Uterus (tissue), 4 donors: ENCODE measurements around the gene PLXND1. TPM values are rescaled to one million over a fixed set of nuclear protein-coding genes. Genes with fewer than 3 reads are reported as not detected.

Source experiments
- DNase-seq, 2 donors: peaks; one replicate each; pipeline ENCODE4 v3.0.0-alpha.2; 2019 to 2020
- H3K27ac ChIP-seq, 2 donors: fragments of 200-600 bp; sonication (generic); 1 replicate in 1 of 2; 2 replicates in 1 of 2; pipeline ENCODE4 v1.5.1; 2016 to 2018
- H3K27me3 ChIP-seq, 2 donors: fragments of 200-600 bp; sonication (generic); one replicate each; pipeline ENCODE4 v1.5.1; 2018 to 2019; ENCODE audit warnings: control low read depth in 1 of 2
- H3K36me3 ChIP-seq, 2 donors: fragments of 200-600 bp; sonication (generic); one replicate each; pipeline ENCODE4 v1.5.1; 2019; ENCODE audit warnings: control low read depth in 1 of 2
- H3K4me1 ChIP-seq, 2 donors: fragments of 200-600 bp; sonication (generic); one replicate each; pipeline ENCODE4 v1.5.1; 2018 to 2019; ENCODE audit warnings: control low read depth in 1 of 2
- H3K4me3 ChIP-seq, 2 donors: fragments of 200-600 bp; sonication (generic); 1 replicate in 1 of 2; 2 replicates in 1 of 2; pipeline ENCODE4 v1.5.1; 2018 to 2019; ENCODE audit warnings: mild to moderate bottlenecking in 1 of 2
- H3K9me3 ChIP-seq, 2 donors: fragments of 200-600 bp; sonication (generic); one replicate each; pipeline ENCODE4 v1.5.1; 2019; ENCODE audit warnings: control low read depth in 1 of 2
- POLR2A ChIP-seq, 2 donors: fragments of 450-650 bp; IDR thresholded peaks; one replicate each; pipeline ENCODE4 v1.6.1; 2016; ENCODE audit warnings: antibody characterized with exemption in 2 of 2, mild to moderate bottlenecking in 1 of 2, moderate library complexity in 1 of 2
- intact Hi-C: fragments of 100-400 bp; cut with DNase I; formaldehyde crosslinking; loops from one replicate; pipeline ENCODE4 v1.15.1; 2023; ENCODE audit warnings: low total_unique reads
- small RNA-seq: library from RNA; depleted of rRNA; stranded (forward); fragments of <200 nt; gene quantifications from one replicate; pipeline ENCODE3, GENCODE V24; 2016
- total RNA-seq, 4 donors: library from RNA; depleted of rRNA in 3 of 4; stranded (reverse); fragments of >200 nt in 3 of 4; gene quantifications; one replicate each; pipeline versions ENCODE4 v1.1.0 to v1.2.4, GENCODE V29; 2014 to 2023
- TF ChIP-seq, protein P1 (sequence below), 4 experiments: fragments of 200-600 bp in 2 of 4; fragments of 450-650 bp in 2 of 4; sonication (generic) in 2 of 4; IDR thresholded peaks; one replicate each; pipeline ENCODE4 v1.5.1; 2016 to 2019; ENCODE audit warnings: antibody characterized with exemption in 4 of 4, mild to moderate bottlenecking in 2 of 4, moderate library complexity in 1 of 4
- donor health status: DM: yes; HTN: yes; CAD: no.

PLXND1 gene
- total RNA-seq, 4 donors from 2014 or later = 54.7 to 343 (median 121) TPM

DNA sequence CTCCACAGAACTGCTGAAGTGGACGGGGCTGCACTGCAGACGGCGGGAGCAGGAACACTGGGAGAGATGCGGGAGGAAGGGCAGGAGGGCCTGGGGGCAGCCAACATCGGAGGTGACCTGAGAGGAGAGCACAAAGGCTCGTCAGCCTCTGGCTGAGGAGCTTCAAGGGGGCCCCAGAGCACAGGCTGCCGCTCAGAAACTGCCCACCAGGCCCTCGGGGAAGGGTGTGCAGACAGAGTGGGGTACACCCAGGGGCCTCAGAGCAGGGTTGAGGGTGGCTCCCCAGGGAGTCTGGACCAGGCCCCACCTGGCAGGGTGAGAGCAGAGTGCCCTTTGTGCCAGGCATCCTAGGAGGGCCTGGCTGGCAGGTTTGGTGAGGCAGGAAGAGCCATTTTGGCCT lies 92.8 kb downstream of the PLXND1 start:
- H3K9me3 ChIP-seq = no peaks in the 10 kb centered on the region
- no peak overlapping the region for H3K27ac ChIP-seq
- H3K27me3 ChIP-seq = no peaks in the 10 kb centered on the region
- DNase-seq = no peak
- H3K4me1 ChIP-seq = no peaks in the 10 kb centered on the region
- intact Hi-C loops = no loop called here
- H3K4me3 ChIP-seq = no peak overlapping the region
- no peaks in the 10 kb centered on the region for H3K36me3 ChIP-seq
- TF ChIP-seq POLR2A (IDR thresholded peaks at IDR 0.05) = no peak
- TF ChIP-seq, protein P1, sequence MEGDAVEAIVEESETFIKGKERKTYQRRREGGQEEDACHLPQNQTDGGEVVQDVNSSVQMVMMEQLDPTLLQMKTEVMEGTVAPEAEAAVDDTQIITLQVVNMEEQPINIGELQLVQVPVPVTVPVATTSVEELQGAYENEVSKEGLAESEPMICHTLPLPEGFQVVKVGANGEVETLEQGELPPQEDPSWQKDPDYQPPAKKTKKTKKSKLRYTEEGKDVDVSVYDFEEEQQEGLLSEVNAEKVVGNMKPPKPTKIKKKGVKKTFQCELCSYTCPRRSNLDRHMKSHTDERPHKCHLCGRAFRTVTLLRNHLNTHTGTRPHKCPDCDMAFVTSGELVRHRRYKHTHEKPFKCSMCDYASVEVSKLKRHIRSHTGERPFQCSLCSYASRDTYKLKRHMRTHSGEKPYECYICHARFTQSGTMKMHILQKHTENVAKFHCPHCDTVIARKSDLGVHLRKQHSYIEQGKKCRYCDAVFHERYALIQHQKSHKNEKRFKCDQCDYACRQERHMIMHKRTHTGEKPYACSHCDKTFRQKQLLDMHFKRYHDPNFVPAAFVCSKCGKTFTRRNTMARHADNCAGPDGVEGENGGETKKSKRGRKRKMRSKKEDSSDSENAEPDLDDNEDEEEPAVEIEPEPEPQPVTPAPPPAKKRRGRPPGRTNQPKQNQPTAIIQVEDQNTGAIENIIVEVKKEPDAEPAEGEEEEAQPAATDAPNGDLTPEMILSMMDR (IDR thresholded peaks at IDR 0.05) = no peak

DNA sequence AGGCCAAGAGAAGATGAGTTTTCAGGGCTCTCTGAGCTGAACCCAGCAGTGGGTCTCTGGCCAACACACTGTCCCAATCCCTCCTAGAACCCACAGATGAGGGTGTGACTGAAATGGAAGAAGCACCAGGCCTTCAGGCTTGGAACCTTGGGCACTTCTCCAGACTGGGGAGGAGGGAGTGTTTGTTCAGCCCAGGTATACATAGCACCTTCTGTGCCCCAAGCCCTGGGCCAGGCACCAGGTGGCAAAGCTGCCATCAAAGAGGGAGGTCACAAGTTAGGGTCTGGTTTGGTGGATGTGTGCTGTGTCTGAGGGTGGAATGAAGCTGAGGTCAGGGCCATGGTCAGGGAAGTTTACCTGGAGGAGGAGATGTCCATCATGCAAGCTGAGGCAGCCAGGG lies 93.9 kb downstream of the PLXND1 start:
- no peaks in the 10 kb centered on the region for H3K4me1 ChIP-seq
- H3K27me3 ChIP-seq = no peaks in the 10 kb centered on the region
- H3K4me3 ChIP-seq = no peak overlapping the region
- H3K36me3 ChIP-seq = no peaks in the 10 kb centered on the region
- intact Hi-C loops = no loop called here
- TF ChIP-seq POLR2A (IDR thresholded peaks at IDR 0.05) = no peak
- TF ChIP-seq, protein P1 (IDR thresholded peaks at IDR 0.05) = no peak
- H3K27ac ChIP-seq = no peak overlapping the region
- DNase-seq = no peak
- H3K9me3 ChIP-seq = no peaks in the 10 kb centered on the region

DNA sequence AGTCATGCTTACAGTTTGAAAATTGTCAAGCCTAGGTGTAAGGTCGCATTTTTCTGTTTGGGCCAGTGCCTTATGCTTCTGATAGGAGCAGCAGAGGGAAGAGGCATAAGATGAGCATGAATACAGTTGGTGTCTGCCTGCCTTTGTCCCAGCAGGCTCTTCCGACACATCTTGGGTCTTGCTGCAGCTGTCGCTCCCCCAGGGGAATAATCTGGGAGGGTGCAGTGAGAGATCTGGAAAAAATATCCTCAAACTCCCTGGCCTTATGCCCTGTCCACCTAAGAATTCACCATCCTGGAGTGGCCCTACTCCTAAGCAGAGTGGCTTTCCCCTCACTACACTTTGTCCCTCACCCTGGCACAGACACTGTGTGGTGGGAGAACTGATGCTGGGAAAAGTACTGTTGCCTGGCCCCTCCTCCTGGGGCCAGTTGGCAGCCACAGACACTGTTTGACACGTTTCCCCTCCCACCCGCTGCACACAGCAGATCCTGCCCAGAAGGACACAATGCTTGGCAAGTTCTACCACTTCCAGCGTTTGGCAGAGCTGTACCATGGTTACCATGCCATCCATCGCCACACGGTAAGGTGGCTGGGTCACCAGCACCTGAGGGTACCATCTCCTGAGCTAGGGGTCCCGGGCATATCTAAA lies 99.2 kb downstream of the PLXND1 start:
- no peaks in the 10 kb centered on the region for H3K36me3 ChIP-seq
- H3K4me3 ChIP-seq = no peak overlapping the region
- no peaks in the 10 kb centered on the region for H3K9me3 ChIP-seq
- intact Hi-C loops = no loop called here
- H3K27me3 ChIP-seq = no peaks in the 10 kb centered on the region
- DNase-seq = peak in 1 of 2 donors; percentile 43
- no peak for TF ChIP-seq POLR2A (IDR thresholded peaks at IDR 0.05)
- TF ChIP-seq, protein P1 (IDR thresholded peaks at IDR 0.05) = no peak
- no peaks in the 10 kb centered on the region for H3K4me1 ChIP-seq
- H3K27ac ChIP-seq = no peak overlapping the region

DNA sequence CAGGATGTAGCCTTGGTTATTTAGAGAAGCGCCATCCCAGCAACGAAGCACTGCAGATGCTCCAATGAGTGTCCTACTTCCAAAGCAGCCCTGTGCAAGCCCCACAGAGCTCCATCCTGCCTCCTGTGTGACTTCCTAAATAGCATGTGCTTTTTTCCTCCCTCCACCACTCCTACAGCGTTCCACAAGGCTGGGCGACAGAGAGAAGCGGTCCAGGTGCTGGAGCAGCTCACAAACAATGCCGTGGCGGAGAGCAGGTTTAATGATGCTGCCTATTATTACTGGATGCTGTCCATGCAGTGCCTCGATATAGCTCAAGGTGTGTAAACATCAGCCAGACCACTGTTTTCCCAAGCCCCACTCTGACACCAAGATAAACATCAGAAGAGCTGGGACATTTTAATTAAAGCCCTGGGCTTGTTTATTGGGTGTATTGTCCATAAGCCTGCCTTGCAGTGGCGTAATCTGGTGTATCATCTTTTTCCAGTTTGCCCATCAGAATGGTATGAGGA lies 100.2 kb downstream of the PLXND1 start:
- no peak overlapping the region for H3K27ac ChIP-seq
- DNase-seq = no peak
- H3K36me3 ChIP-seq = no peaks in the 10 kb centered on the region
- no peaks in the 10 kb centered on the region for H3K27me3 ChIP-seq
- no peak for TF ChIP-seq POLR2A (IDR thresholded peaks at IDR 0.05)
- TF ChIP-seq, protein P1 (IDR thresholded peaks at IDR 0.05) = no peak
- H3K4me3 ChIP-seq = no peak overlapping the region
- H3K4me1 ChIP-seq = no peaks in the 10 kb centered on the region
- intact Hi-C loops = no loop called here
- no peaks in the 10 kb centered on the region for H3K9me3 ChIP-seq

DNA sequence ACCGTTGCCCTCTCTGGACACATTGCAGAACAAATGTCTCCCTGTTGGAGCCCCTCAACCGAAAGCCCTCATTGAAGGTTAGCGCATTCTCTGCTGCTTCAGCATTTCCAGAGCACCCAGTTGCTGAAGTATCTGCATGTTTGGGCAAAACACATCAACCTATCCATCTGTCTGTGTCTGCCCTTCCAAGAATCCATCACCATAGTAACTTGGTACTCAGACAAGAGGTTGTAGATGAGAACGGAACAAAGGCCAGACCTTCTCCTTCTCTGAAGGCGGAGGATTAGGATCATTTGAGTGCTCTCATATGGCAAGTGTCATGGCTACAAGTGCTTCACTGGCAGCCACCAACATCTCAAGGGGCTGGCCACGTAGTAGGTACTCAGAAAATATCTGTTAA lies 101.1 kb downstream of the PLXND1 start:
- no peaks in the 10 kb centered on the region for H3K36me3 ChIP-seq
- no peak overlapping the region for H3K4me3 ChIP-seq
- H3K9me3 ChIP-seq = no peaks in the 10 kb centered on the region
- H3K27ac ChIP-seq = no peak overlapping the region
- TF ChIP-seq, protein P1 (IDR thresholded peaks at IDR 0.05) = no peak
- no peak for TF ChIP-seq POLR2A (IDR thresholded peaks at IDR 0.05)
- intact Hi-C loops = no loop called here
- no peaks in the 10 kb centered on the region for H3K4me1 ChIP-seq
- DNase-seq = no peak
- no peaks in the 10 kb centered on the region for H3K27me3 ChIP-seq

Small RNA genes within 50 kb of the gene (small RNA-seq; reads per million reads assigned to genes)
- gene RN7SL752P = not detected

Other genes with a start within 250 kb of the PLXND1 start
- under 1 TPM in 3 of 4 donors, not detected in 1; under 0.01 to 0.76 (median 0.41) TPM for gene EFCAB12, start 178.0 kb downstream of the PLXND1 start, total RNA-seq
- gene MBD4, start 166.7 kb downstream of the PLXND1 start, total RNA-seq = 10 to 100 TPM; 13.8 to 36.2 (median 20.4) TPM
- gene IFT122, start 166.5 kb downstream of the PLXND1 start, total RNA-seq = 10 to 100 TPM in 3 of 4 donors, 1 to 10 TPM in 1; 4.1 to 70.2 (median 38.6) TPM
- under 1 TPM in 1 of 4 donors, not detected in 3; 0.34 TPM for gene RHO, start 78.0 kb downstream of the PLXND1 start, total RNA-seq
- gene H1-8, start 63.5 kb downstream of the PLXND1 start, total RNA-seq = not detected